ENCODE measurements around the gene SNX33.

DNA sequence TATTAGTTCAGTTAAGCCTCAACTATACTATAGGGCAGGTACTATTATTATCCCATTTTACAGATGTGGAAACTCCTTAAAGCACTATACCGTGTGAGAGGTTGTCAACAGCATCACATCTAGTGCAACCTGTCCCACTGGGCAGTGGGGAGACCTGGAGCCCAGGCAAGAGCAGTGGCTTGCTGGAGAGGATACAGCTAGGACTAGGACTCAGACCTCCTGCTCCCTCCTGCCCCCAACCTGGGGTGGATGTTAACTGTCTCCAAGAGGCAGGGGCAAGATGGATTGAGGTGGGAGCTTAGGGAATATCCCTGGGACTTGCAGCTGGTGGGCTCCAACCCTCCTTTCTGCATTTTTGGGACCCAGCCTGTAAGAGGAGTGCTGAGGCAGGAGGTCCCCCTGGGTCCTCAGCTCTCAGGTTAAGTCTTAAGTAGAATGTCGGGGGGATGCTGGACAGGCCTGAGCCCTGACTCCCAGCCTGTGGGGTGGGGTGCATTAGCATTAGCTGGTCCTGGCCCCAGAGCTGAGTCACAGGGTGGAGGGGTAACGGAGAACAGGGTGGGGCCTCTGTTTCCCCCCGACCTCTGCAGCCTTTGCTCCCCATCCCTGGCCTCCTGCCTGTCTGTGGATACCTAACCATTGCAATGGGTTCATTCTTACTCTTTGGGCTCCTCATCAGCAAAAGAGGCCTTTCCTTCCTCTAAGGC, 6.6 kb downstream of the SNX33 start:
- TF ChIP-seq, protein P1, sequence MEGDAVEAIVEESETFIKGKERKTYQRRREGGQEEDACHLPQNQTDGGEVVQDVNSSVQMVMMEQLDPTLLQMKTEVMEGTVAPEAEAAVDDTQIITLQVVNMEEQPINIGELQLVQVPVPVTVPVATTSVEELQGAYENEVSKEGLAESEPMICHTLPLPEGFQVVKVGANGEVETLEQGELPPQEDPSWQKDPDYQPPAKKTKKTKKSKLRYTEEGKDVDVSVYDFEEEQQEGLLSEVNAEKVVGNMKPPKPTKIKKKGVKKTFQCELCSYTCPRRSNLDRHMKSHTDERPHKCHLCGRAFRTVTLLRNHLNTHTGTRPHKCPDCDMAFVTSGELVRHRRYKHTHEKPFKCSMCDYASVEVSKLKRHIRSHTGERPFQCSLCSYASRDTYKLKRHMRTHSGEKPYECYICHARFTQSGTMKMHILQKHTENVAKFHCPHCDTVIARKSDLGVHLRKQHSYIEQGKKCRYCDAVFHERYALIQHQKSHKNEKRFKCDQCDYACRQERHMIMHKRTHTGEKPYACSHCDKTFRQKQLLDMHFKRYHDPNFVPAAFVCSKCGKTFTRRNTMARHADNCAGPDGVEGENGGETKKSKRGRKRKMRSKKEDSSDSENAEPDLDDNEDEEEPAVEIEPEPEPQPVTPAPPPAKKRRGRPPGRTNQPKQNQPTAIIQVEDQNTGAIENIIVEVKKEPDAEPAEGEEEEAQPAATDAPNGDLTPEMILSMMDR (IDR thresholded peaks at IDR 0.05) = no peak
- TF ChIP-seq EZH2 (IDR thresholded peaks at IDR 0.05) = no peak
- no peak for TF ChIP-seq EZH2phosphoT487 (IDR thresholded peaks at IDR 0.05)
